ENCODE results near the gene ATP5MC2. TPM values are rescaled to one million over a fixed set of nuclear protein-coding genes. Genes with fewer than 3 reads are reported as not detected.

ATP5MC2 gene
- total and polyA plus RNA-seq, 2 of the 4 experiments (the other 2 are of a cell fraction): 309 to 361 TPM

GRCh38 chr12:53644133-53644532 lies 31.8 kb downstream of the ATP5MC2 start:
- H3K9ac ChIP-seq (ENCODE audit: low read depth, low read length): no peak overlapping the region
- no peaks in the 10 kb centered on the region for H3K36me3 ChIP-seq (ENCODE audit: control insufficient read depth, insufficient read depth, low read length)
- H2AK9ac ChIP-seq (replicated peaks; ENCODE audit: low read depth, low read length, poor library complexity): no peak overlapping the region
- no peak overlapping the region for H2BK120ac ChIP-seq (ENCODE audit: low read depth, low read length)
- TF ChIP-seq MXI1 (IDR thresholded peaks at IDR 0.05; ENCODE audit: borderline replicate concordance, low read depth, low read length) (no peak), POLR2A (IDR thresholded peaks at IDR 0.05; ENCODE audit: low read depth, low read length) (no peak), SMC3 (IDR thresholded peaks at IDR 0.05; ENCODE audit: low read depth, low read length) (no peak), CEBPB (IDR thresholded peaks at IDR 0.05; ENCODE audit: low read depth, low read length) (no peak), RFX5 (IDR thresholded peaks at IDR 0.05; ENCODE audit: low read depth, low read length) (no peak)
- CTCF ChIA-PET: no interaction called here
- WGBS, 2 experiments (ENCODE audit: extremely low coverage in 2 of 2, insufficient read length in 1 of 2): 100% methylated on average over 1 of the region's 3 CpGs; no CpG with 5 or more reads in 1 of the 2 experiments
- no peaks in the 10 kb centered on the region for H3K4me1 ChIP-seq (ENCODE audit: control insufficient read depth, insufficient read depth, low read length)
- intact Hi-C loops (cut with micrococcal nuclease) (no loop called here), dilution Hi-C loops (cut with HindIII; ENCODE audit: low sequenced_read_pairs, unreplicated experiment) (no loop called here), in situ Hi-C loops (cut with MboI; ENCODE audit: low sequenced_read_pairs) (no loop called here)
- DNase-seq (no peak), ATAC-seq (ENCODE audit: low read depth) (no peak)
- no peak overlapping the region for H3K4me3 ChIP-seq (ENCODE audit: insufficient read depth, low read depth, low read length)
- no peak overlapping the region for H3K4me2 ChIP-seq (ENCODE audit: low read depth, low read length)
- H3K56ac ChIP-seq (ENCODE audit: extremely low read depth, insufficient read depth, low read length): no peak overlapping the region
- no peak overlapping the region for H3K27ac ChIP-seq (ENCODE audit: insufficient read depth, low read length)
- no peaks in the 10 kb centered on the region for H3K9me3 ChIP-seq (ENCODE audit: control insufficient read depth, insufficient read depth, low read length)
- no peaks in the 10 kb centered on the region; the same call in 1 of the 2 replicates for H3K27me3 ChIP-seq (ENCODE audit: control insufficient read depth, insufficient read depth, low read length)
- H3K79me1 ChIP-seq (ENCODE audit: low read depth in 1 of 2, low read length in 2 of 2): no peaks in the 10 kb centered on the region
- no peak overlapping the region for H3K18ac ChIP-seq (ENCODE audit: low read depth, low read length)
- H4K20me1 ChIP-seq (ENCODE audit: insufficient read depth, low read length): no peaks in the 10 kb centered on the region
- no peak overlapping the region for H2AFZ ChIP-seq (replicated peaks; ENCODE audit: low read length, poor library complexity)
- H3K4ac ChIP-seq (ENCODE audit: low read depth, low read length): no peak overlapping the region
- no peak overlapping the region for H2AK5ac ChIP-seq (ENCODE audit: low read depth, low read length)
- H4K91ac ChIP-seq (ENCODE audit: insufficient read depth, low read depth, low read length): no peak overlapping the region
- no peak overlapping the region for H2BK15ac ChIP-seq (ENCODE audit: low read depth, low read length)
- H3K14ac ChIP-seq (replicated peaks; ENCODE audit: low read depth, low read length): no peak overlapping the region
- no peak overlapping the region for H2BK5ac ChIP-seq (ENCODE audit: low read depth, low read length, poor library complexity, severe bottlenecking)
- no peak overlapping the region for H4K5ac ChIP-seq (ENCODE audit: low read depth, low read length)
- H3K23ac ChIP-seq (ENCODE audit: low read depth, low read length): no peak overlapping the region
- H2BK20ac ChIP-seq (ENCODE audit: low read depth, low read length): no peak overlapping the region
- no peak overlapping the region for H4K8ac ChIP-seq (ENCODE audit: low read depth in 2 of 2, low read length in 2 of 2)
- no peaks in the 10 kb centered on the region for H3K9me1 ChIP-seq (ENCODE audit: insufficient read depth, low read length)
- no TSS peak for BruUV-seq (replicated peaks)
- POLR2A ChIA-PET (ENCODE audit: unreplicated experiment): no interaction called here
